ENCODE measurements around the gene SH3BP5L. TPM values are rescaled to one million over a fixed set of nuclear protein-coding genes. Genes with fewer than 3 reads are reported as not detected.

Gene SH3BP5L
- total and polyA plus RNA-seq, 10 of the 15 experiments (the other 5 are each of a cell fraction or from before 2014, with no cell fraction given) = 1.1 to 22.8 (median 10.9) TPM

DNA sequence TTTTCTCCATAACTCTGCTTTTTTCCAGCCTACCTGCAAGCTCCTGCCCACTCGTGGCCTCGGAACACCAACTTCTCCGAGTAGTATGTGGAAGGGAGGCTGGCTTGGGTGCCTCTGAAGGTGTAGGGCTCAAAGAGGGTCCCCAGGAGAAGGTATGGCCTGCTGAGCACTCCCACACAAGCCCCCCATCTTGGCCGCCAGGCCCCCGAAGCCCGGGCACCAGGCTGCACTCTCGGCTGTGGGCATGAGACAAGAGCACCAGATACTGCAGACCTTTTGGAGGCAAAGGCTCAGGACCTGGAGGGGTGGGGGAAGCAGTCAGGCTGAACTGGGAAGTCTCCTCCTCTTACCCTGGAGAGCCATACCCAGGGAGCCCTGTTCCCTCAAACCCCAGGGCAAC, 31.5 kb upstream of the SH3BP5L start:
- no peak for FAIRE-seq
- ChIA-PET SMC1A (ENCODE audit: uncharacterized antibody, unreplicated experiment) (no interaction called here), RAD21 (ENCODE audit: unreplicated experiment) (interaction anchor here (3.6 kb wide), 1 partner anchor 15 kb away, joined by 25 read pairs; no protein-coding TSS in a partner anchor), POLR2A (no interaction called here), CTCF (interaction anchor here (2.0 to 8.9 kb wide), 2 partner anchors 15 to 19 kb away, joined by 9 to 60 read pairs; partner anchors contain the start of gene ZNF672)
- peak overlapping the region; percentile 82 for H3K27ac ChIP-seq (ENCODE audit: control insufficient read depth, insufficient read depth)
- H3K9ac ChIP-seq (ENCODE audit: control insufficient read depth, insufficient read depth, low read length) = peak overlapping the region; percentile 83
- peaks cover 7 to 9% of the 10 kb centered on the region in 2 experiments; a peak in 3 of 4 replicates for H3K36me3 ChIP-seq (ENCODE audit: control insufficient read depth in 2 of 2, insufficient read depth in 2 of 2, low read length in 1 of 2)
- peak overlapping the region; percentile 95 for H3K4me3 ChIP-seq
- H3K4me1 ChIP-seq (ENCODE audit: control insufficient read depth, insufficient read depth, low read length) = peaks cover 13% of the 10 kb centered on the region
- no peak overlapping the region for H2AFZ ChIP-seq (ENCODE audit: control insufficient read depth, low read depth, low read length)
- BruUV-seq (replicated peaks) = TSS peak; percentile 53
- no peaks in the 10 kb centered on the region for H4K20me1 ChIP-seq (ENCODE audit: control insufficient read depth, insufficient read depth)
- in situ Hi-C loops (cut with MboI) = no loop called here
- peak overlapping the region; percentile 99 for H3K4me2 ChIP-seq (ENCODE audit: control insufficient read depth, insufficient read depth)
- no peak for DNase-seq (ENCODE audit: low read depth, low spot score)
- intact Hi-C loops (cut with micrococcal nuclease; ENCODE audit: unreplicated experiment) = no loop called here
- TF ChIP-seq ATF7 (IDR thresholded peaks at IDR 0.05; ENCODE audit: low read depth) = no peak
- no peak for TF ChIP-seq BACH1 (IDR thresholded peaks at IDR 0.05; ENCODE audit: borderline replicate concordance)
- TF ChIP-seq ZBED1 (IDR thresholded peaks at IDR 0.05; ENCODE audit: borderline replicate concordance) = no peak
- ATAC-seq = no peak
- WGBS (ENCODE audit: insufficient coverage, insufficient replicate concordance, low lambda C conversion rate, missing lambda C conversion rate) = 92% methylated on average over 7 of the region's 7 CpGs
- no peaks in the 10 kb centered on the region for H3K27me3 ChIP-seq (replicated peaks in 1 of 2; ENCODE audit: control insufficient read depth in 2 of 2, insufficient read depth in 2 of 2, low read length in 1 of 2)
- peaks cover 23% of the 10 kb centered on the region for H3K79me2 ChIP-seq (ENCODE audit: control insufficient read depth, insufficient read depth, low read length)
- H3K9me3 ChIP-seq (replicated peaks; ENCODE audit: control insufficient read depth, insufficient read depth, low read length) = no peaks in the 10 kb centered on the region

DNA sequence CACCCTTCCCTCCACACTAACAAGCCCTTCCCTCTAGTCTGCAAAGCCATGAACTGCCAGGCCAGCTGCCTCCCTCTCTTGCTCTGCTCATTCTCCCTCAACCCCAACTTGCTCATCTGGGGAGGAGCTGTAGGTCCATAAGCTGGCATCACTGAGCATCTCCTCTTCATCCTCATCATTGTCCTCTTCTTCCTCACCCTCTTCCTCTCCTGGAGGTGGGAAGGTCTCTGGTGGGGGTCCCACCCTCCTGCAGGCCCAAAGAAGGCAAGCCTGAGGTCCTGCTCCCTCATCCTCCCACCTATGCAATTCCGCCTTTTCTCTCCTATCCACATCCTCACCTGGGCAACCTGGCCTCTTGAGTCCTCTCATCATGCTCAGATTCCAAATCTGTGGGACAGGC, 30.5 kb upstream of the SH3BP5L start:
- WGBS (ENCODE audit: insufficient coverage, insufficient replicate concordance, low lambda C conversion rate, missing lambda C conversion rate) = 89% methylated on average over 1 of the region's 1 CpG
- DNase-seq (ENCODE audit: low read depth, low spot score) (no peak), FAIRE-seq (no peak), ATAC-seq (no peak)
- ChIA-PET RAD21 (ENCODE audit: unreplicated experiment) (no interaction called here), POLR2A (interaction anchor here (0.5 to 1.5 kb wide), 2 partner anchors 17 to 166 kb away, joined by 6 to 9 read pairs; no protein-coding TSS in a partner anchor), SMC1A (ENCODE audit: uncharacterized antibody, unreplicated experiment) (interaction anchor here (1.1 kb wide), 1 partner anchor 15 kb away, joined by 3 read pairs; no protein-coding TSS in a partner anchor), CTCF (interaction anchor here (0.6 to 8.9 kb wide), 3 partner anchors 14 to 36 kb away, joined by 3 to 60 read pairs (median 9); partner anchors contain the start of gene ZNF672)
- H4K20me1 ChIP-seq (ENCODE audit: control insufficient read depth, insufficient read depth) = no peaks in the 10 kb centered on the region
- no peak overlapping the region for H2AFZ ChIP-seq (ENCODE audit: control insufficient read depth, low read depth, low read length)
- H3K4me1 ChIP-seq (ENCODE audit: control insufficient read depth, insufficient read depth, low read length) = peaks cover 17% of the 10 kb centered on the region
- peak overlapping the region; percentile 57 for H3K4me2 ChIP-seq (ENCODE audit: control insufficient read depth, insufficient read depth)
- H3K27me3 ChIP-seq (replicated peaks in 1 of 2; ENCODE audit: control insufficient read depth in 2 of 2, insufficient read depth in 2 of 2, low read length in 1 of 2) = no peaks in the 10 kb centered on the region
- in situ Hi-C loops (cut with MboI) = no loop called here
- no TSS peak for BruUV-seq (replicated peaks)
- intact Hi-C loops (cut with micrococcal nuclease; ENCODE audit: unreplicated experiment) = no loop called here
- H3K36me3 ChIP-seq (ENCODE audit: control insufficient read depth in 2 of 2, insufficient read depth in 2 of 2, low read length in 1 of 2) = peaks cover 10 to 12% of the 10 kb centered on the region in 2 experiments; a peak in 3 of 4 replicates
- no peak overlapping the region for H3K27ac ChIP-seq (ENCODE audit: control insufficient read depth, insufficient read depth)
- H3K4me3 ChIP-seq = peak overlapping the region; percentile 26; the same call in 1 of the 2 replicates
- H3K79me2 ChIP-seq (ENCODE audit: control insufficient read depth, insufficient read depth, low read length) = peaks cover 23% of the 10 kb centered on the region
- H3K9me3 ChIP-seq (replicated peaks; ENCODE audit: control insufficient read depth, insufficient read depth, low read length) = no peaks in the 10 kb centered on the region
- peak overlapping the region; percentile 7; the same call in 1 of the 2 replicates for H3K9ac ChIP-seq (ENCODE audit: control insufficient read depth, insufficient read depth, low read length)
- TF ChIP-seq, protein P1, sequence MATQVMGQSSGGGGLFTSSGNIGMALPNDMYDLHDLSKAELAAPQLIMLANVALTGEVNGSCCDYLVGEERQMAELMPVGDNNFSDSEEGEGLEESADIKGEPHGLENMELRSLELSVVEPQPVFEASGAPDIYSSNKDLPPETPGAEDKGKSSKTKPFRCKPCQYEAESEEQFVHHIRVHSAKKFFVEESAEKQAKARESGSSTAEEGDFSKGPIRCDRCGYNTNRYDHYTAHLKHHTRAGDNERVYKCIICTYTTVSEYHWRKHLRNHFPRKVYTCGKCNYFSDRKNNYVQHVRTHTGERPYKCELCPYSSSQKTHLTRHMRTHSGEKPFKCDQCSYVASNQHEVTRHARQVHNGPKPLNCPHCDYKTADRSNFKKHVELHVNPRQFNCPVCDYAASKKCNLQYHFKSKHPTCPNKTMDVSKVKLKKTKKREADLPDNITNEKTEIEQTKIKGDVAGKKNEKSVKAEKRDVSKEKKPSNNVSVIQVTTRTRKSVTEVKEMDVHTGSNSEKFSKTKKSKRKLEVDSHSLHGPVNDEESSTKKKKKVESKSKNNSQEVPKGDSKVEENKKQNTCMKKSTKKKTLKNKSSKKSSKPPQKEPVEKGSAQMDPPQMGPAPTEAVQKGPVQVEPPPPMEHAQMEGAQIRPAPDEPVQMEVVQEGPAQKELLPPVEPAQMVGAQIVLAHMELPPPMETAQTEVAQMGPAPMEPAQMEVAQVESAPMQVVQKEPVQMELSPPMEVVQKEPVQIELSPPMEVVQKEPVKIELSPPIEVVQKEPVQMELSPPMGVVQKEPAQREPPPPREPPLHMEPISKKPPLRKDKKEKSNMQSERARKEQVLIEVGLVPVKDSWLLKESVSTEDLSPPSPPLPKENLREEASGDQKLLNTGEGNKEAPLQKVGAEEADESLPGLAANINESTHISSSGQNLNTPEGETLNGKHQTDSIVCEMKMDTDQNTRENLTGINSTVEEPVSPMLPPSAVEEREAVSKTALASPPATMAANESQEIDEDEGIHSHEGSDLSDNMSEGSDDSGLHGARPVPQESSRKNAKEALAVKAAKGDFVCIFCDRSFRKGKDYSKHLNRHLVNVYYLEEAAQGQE (IDR thresholded peaks at IDR 0.05; ENCODE audit: low read depth, low read length) = no peak
- TF ChIP-seq, protein P2, sequence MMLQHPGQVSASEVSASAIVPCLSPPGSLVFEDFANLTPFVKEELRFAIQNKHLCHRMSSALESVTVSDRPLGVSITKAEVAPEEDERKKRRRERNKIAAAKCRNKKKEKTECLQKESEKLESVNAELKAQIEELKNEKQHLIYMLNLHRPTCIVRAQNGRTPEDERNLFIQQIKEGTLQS (IDR thresholded peaks at IDR 0.05; ENCODE audit: borderline replicate concordance, extremely low read depth, low read depth, low read length) = no peak
- TF ChIP-seq CBX3 (IDR thresholded peaks at IDR 0.05; ENCODE audit: borderline replicate concordance, low read depth) = no peak
- TF ChIP-seq, protein P3, sequence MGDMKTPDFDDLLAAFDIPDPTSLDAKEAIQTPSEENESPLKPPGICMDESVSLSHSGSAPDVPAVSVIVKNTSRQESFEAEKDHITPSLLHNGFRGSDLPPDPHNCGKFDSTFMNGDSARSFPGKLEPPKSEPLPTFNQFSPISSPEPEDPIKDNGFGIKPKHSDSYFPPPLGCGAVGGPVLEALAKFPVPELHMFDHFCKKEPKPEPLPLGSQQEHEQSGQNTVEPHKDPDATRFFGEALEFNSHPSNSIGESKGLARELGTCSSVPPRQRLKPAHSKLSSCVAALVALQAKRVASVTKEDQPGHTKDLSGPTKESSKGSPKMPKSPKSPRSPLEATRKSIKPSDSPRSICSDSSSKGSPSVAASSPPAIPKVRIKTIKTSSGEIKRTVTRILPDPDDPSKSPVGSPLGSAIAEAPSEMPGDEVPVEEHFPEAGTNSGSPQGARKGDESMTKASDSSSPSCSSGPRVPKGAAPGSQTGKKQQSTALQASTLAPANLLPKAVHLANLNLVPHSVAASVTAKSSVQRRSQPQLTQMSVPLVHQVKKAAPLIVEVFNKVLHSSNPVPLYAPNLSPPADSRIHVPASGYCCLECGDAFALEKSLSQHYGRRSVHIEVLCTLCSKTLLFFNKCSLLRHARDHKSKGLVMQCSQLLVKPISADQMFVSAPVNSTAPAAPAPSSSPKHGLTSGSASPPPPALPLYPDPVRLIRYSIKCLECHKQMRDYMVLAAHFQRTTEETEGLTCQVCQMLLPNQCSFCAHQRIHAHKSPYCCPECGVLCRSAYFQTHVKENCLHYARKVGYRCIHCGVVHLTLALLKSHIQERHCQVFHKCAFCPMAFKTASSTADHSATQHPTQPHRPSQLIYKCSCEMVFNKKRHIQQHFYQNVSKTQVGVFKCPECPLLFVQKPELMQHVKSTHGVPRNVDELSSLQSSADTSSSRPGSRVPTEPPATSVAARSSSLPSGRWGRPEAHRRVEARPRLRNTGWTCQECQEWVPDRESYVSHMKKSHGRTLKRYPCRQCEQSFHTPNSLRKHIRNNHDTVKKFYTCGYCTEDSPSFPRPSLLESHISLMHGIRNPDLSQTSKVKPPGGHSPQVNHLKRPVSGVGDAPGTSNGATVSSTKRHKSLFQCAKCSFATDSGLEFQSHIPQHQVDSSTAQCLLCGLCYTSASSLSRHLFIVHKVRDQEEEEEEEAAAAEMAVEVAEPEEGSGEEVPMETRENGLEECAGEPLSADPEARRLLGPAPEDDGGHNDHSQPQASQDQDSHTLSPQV (IDR thresholded peaks at IDR 0.05) = no peak
- no peak for TF ChIP-seq TCF3 (IDR thresholded peaks at IDR 0.05; ENCODE audit: borderline replicate concordance, insufficient read depth, low read depth, low read length)
- no peak for TF ChIP-seq LARP7 (IDR thresholded peaks at IDR 0.05)
